Hypothalamus (tissue), 51 donors: ENCODE data around the gene CEP19.

Experiments
- DNase-seq, 51 donors: peaks; one replicate each; lab custom pipeline; 2025; lab: John Stamatoyannopoulos, UW

The CEP19 gene

GRCh38 chr3:196667056-196667825 is 44.8 kb downstream of the CEP19 start:
- no peak for DNase-seq

GRCh38 chr3:196666001-196666867 is 45.8 kb downstream of the CEP19 start:
- DNase-seq: peak in 18 of 51 donors; percentile 7 to 49 (median 22)

GRCh38 chr3:196662711-196663571 is 49.1 kb downstream of the CEP19 start:
- no peak for DNase-seq

GRCh38 chr3:196662033-196662432 is 50.0 kb downstream of the CEP19 start:
- no peak for DNase-seq

GRCh38 chr3:196661400-196661799 is 50.6 kb downstream of the CEP19 start:
- no peak for DNase-seq

GRCh38 chr3:196660381-196661166 is 51.5 kb downstream of the CEP19 start:
- DNase-seq: no peak

- no peak for DNase-seq
Observed at GRCh38 chr3:196659901-196660351, 52.1 kb downstream of the CEP19 start.
